IMR-90 (cell line): Measurements from ENCODE around the gene MSRB1. TPM values are rescaled to one million over a fixed set of nuclear protein-coding genes. Genes with fewer than 3 reads are reported as not detected.

ENCODE experiments used
- ATAC-seq: fragments of 200-7000 bp; cut with Tn5 transposase; 2 replicates; pipeline ENCODE4 v1.9.1; 2020; ENCODE audit warnings: low read depth, mild to moderate bottlenecking, moderate library complexity
- BruUV-seq: library from RNA; stranded (reverse); fragments of 400-500 nt; replicated peaks from 2 replicates; lab custom pipeline; 2021; lab: Mats Ljungman, UMichigan
- CTCF ChIA-PET: fragments of 300-600 bp; formaldehyde crosslinking; extraction: SDS; loops from one replicate; lab custom pipeline; 2021; ENCODE audit warnings: antibody characterized with exemption; lab: Yijun Ruan, JAX
- POLR2A ChIA-PET: fragments of 300-600 bp; sonication (Branson Sonifier 250); formaldehyde crosslinking; loops from one replicate; lab custom pipeline; 2022; ENCODE audit warnings: antibody characterized with exemption; ENCODE audit not compliant: unreplicated experiment; lab: Charles Lee
- DNase-seq: peaks from one replicate; pipeline ENCODE4 v3.0.0; 2013
- H2AFZ ChIP-seq: replicated peaks from 2 replicates; pipeline ENCODE3; 2013; ENCODE audit warnings: low read length, mild to moderate bottlenecking; ENCODE audit not compliant: poor library complexity
- H2AK5ac ChIP-seq: 2 replicates; pipeline ENCODE4 v1.6.1; 2013; ENCODE audit warnings: low read depth, low read length, inconsistent platforms
- H2AK9ac ChIP-seq: replicated peaks from 2 replicates; pipeline ENCODE3; 2013; ENCODE audit warnings: mild to moderate bottlenecking, low read depth, low read length, moderate library complexity; ENCODE audit not compliant: poor library complexity
- H2BK120ac ChIP-seq: 2 replicates; pipeline ENCODE4 v1.6.1; 2013; ENCODE audit warnings: low read depth, low read length, inconsistent platforms
- H2BK15ac ChIP-seq: 3 replicates; pipeline ENCODE4 v1.6.1; 2013; ENCODE audit warnings: low read depth, low read length, inconsistent platforms
- H2BK20ac ChIP-seq: 2 replicates; pipeline ENCODE4 v1.6.1; 2013; ENCODE audit warnings: low read depth, mild to moderate bottlenecking, inconsistent platforms, low read length, moderate library complexity
- H2BK5ac ChIP-seq: 2 replicates; pipeline ENCODE4 v1.6.1; 2013; ENCODE audit warnings: mild to moderate bottlenecking, low read depth, low read length, inconsistent platforms; ENCODE audit not compliant: poor library complexity, severe bottlenecking
- H3K14ac ChIP-seq: replicated peaks from 2 replicates; pipeline ENCODE4 v1.6.1; 2013; ENCODE audit warnings: low read depth, low read length, inconsistent platforms
- H3K18ac ChIP-seq: 2 replicates; pipeline ENCODE4 v1.6.1; 2013; ENCODE audit warnings: low read depth, low read length, control low read depth
- H3K23ac ChIP-seq: 2 replicates; pipeline ENCODE4 v1.6.1; 2013; ENCODE audit warnings: low read depth, low read length, inconsistent platforms
- H3K27ac ChIP-seq: 2 replicates; pipeline ENCODE4 v1.5.1; 2013; ENCODE audit warnings: mild to moderate bottlenecking, control low read depth, low read length; ENCODE audit not compliant: insufficient read depth
- H3K27me3 ChIP-seq: 2 replicates; pipeline ENCODE4 v1.6.1; 2013; ENCODE audit warnings: low read length; ENCODE audit not compliant: control insufficient read depth, insufficient read depth
- H3K36me3 ChIP-seq: 2 replicates; pipeline ENCODE4 v1.6.1; 2013; ENCODE audit warnings: low read length, mixed read lengths; ENCODE audit not compliant: control insufficient read depth, insufficient read depth
- H3K4ac ChIP-seq: 2 replicates; pipeline ENCODE4 v1.6.1; 2013; ENCODE audit warnings: low read depth, low read length, inconsistent platforms
- H3K4me1 ChIP-seq: 2 replicates; pipeline ENCODE4 v1.6.1; 2013; ENCODE audit warnings: low read length, mixed read lengths; ENCODE audit not compliant: control insufficient read depth, insufficient read depth
- H3K4me2 ChIP-seq: 2 replicates; pipeline ENCODE4 v1.6.1; 2013; ENCODE audit warnings: low read depth, mild to moderate bottlenecking, control low read depth, low read length, moderate library complexity
- H3K4me3 ChIP-seq: 2 replicates; pipeline ENCODE4 v1.5.1; 2013; ENCODE audit warnings: low read depth, mild to moderate bottlenecking, control low read depth, low read length, moderate library complexity; ENCODE audit not compliant: insufficient read depth
- H3K56ac ChIP-seq: 2 replicates; pipeline ENCODE4 v1.6.1; 2013; ENCODE audit warnings: low read length, inconsistent platforms; ENCODE audit not compliant: insufficient read depth; ENCODE audit errors: extremely low read depth
- H3K79me1 ChIP-seq, 2 experiments: 2 replicates each; pipeline ENCODE4 v1.6.1; 2013; ENCODE audit warnings: low read length in 2 of 2, inconsistent platforms in 1 of 2, low read depth in 1 of 2
- H3K9ac ChIP-seq: 2 replicates; pipeline ENCODE4 v1.6.1; 2013; ENCODE audit warnings: low read depth, low read length, control low read depth
- H3K9me1 ChIP-seq: 2 replicates; pipeline ENCODE4 v1.6.1; 2013; ENCODE audit warnings: low read length, inconsistent platforms; ENCODE audit not compliant: insufficient read depth
- H3K9me3 ChIP-seq: 2 replicates; pipeline ENCODE4 v1.6.1; 2013; ENCODE audit warnings: low read length; ENCODE audit not compliant: control insufficient read depth, insufficient read depth
- H4K20me1 ChIP-seq: 2 replicates; pipeline ENCODE4 v1.6.1; 2013; ENCODE audit warnings: low read length, inconsistent platforms; ENCODE audit not compliant: insufficient read depth
- H4K5ac ChIP-seq: 2 replicates; pipeline ENCODE4 v1.6.1; 2013; ENCODE audit warnings: mild to moderate bottlenecking, low read depth, low read length, control low read depth
- H4K8ac ChIP-seq, 2 experiments: 2 replicates each; pipeline ENCODE4 v1.6.1; 2013; ENCODE audit warnings: low read depth in 2 of 2, low read length in 2 of 2, control low read depth in 1 of 2, inconsistent platforms in 1 of 2
- H4K91ac ChIP-seq: 2 replicates; pipeline ENCODE4 v1.6.1; 2013; ENCODE audit warnings: low read depth, low read length, inconsistent platforms; ENCODE audit not compliant: insufficient read depth
- BHLHE40 ChIP-seq: fragments of 150-350 bp; IDR thresholded peaks from 2 replicates; pipeline ENCODE4 v1.6.1; 2016; ENCODE audit warnings: mild to moderate bottlenecking, low read depth, low read length
- CEBPB ChIP-seq: IDR thresholded peaks from 2 replicates; pipeline ENCODE4 v1.6.1; 2012; ENCODE audit warnings: low read depth, low read length, improper control_type of control experiment
- CHD1 ChIP-seq: IDR thresholded peaks from 2 replicates; pipeline ENCODE4 v1.6.1; 2012; ENCODE audit warnings: low read depth, low read length, improper control_type of control experiment
- CTCF ChIP-seq: conservative IDR thresholded peaks from 2 replicates; pipeline ENCODE4 v1.5.1; 2012; ENCODE audit warnings: mild to moderate bottlenecking, low read depth, low read length, improper control_type of control experiment
- FOS ChIP-seq: fragments of 150-350 bp; IDR thresholded peaks from 2 replicates; pipeline ENCODE4 v1.6.1; 2016; ENCODE audit warnings: low read depth, low read length
- MAFK ChIP-seq: IDR thresholded peaks from 2 replicates; pipeline ENCODE4 v1.6.1; 2012; ENCODE audit warnings: low read depth, low read length, improper control_type of control experiment
- MAZ ChIP-seq: IDR thresholded peaks from 2 replicates; pipeline ENCODE4 v1.6.1; 2012; ENCODE audit warnings: low read depth, mild to moderate bottlenecking, low read length, improper control_type of control experiment, moderate library complexity, borderline replicate concordance
- MXI1 ChIP-seq: IDR thresholded peaks from 2 replicates; pipeline ENCODE4 v1.6.1; 2012; ENCODE audit warnings: low read depth, mild to moderate bottlenecking, low read length, moderate library complexity, borderline replicate concordance
- NFE2L2 ChIP-seq: fragments of 150-350 bp; IDR thresholded peaks from 2 replicates; pipeline ENCODE4 v1.6.1; 2016; ENCODE audit warnings: low read depth, mild to moderate bottlenecking, low read length
- POLR2A ChIP-seq: IDR thresholded peaks from 2 replicates; pipeline ENCODE4 v1.6.1; 2012; ENCODE audit warnings: mild to moderate bottlenecking, low read depth, low read length
- RAD21 ChIP-seq: IDR thresholded peaks from 2 replicates; pipeline ENCODE4 v1.6.1; 2012; ENCODE audit warnings: low read length, improper control_type of control experiment
- RCOR1 ChIP-seq: IDR thresholded peaks from 2 replicates; pipeline ENCODE4 v1.6.1; 2012; ENCODE audit warnings: mild to moderate bottlenecking, low read length, improper control_type of control experiment; ENCODE audit not compliant: insufficient replicate concordance
- RFX5 ChIP-seq: IDR thresholded peaks from 2 replicates; pipeline ENCODE4 v1.8.0; 2012; ENCODE audit warnings: low read depth, mild to moderate bottlenecking, low read length, moderate library complexity
- SMC3 ChIP-seq: fragments of 150-350 bp; IDR thresholded peaks from 2 replicates; pipeline ENCODE4 v1.6.1; 2016; ENCODE audit warnings: low read depth, mild to moderate bottlenecking, antibody characterized with exemption, low read length, moderate library complexity
- USF2 ChIP-seq: fragments of 150-350 bp; IDR thresholded peaks from 2 replicates; pipeline ENCODE4 v1.6.1; 2017; ENCODE audit warnings: mild to moderate bottlenecking, antibody characterized with exemption, low read length, low read depth
- WGBS, 2 experiments: methylation state at CpG; one replicate each; pipeline versions ENCODE4 v1.1.5 to v1.1.7; 2013; ENCODE audit warnings: missing lambda C conversion rate in 2 of 2; ENCODE audit not compliant: insufficient read length in 1 of 2; ENCODE audit errors: extremely low coverage in 2 of 2; 5-methylcytosine and 5-hydroxymethylcytosine counted together
- dilution Hi-C: fragments of 300-500 bp; cut with HindIII; formaldehyde crosslinking; loops from one replicate; pipeline ENCODE4 v1.14.3; 2018; ENCODE audit warnings: low sequenced_read_pairs; ENCODE audit not compliant: unreplicated experiment
- in situ Hi-C: fragments of 300-500 bp; cut with MboI; formaldehyde crosslinking; loops from 3 replicates; pipeline ENCODE4 v1.14.3; 2019; ENCODE audit warnings: low sequenced_read_pairs, inconsistent platforms, mixed read lengths
- intact Hi-C: fragments of 100-400 bp; cut with micrococcal nuclease; formaldehyde crosslinking; loops from 2 replicates; pipeline ENCODE4 v1.10.0; 2022
- polyA plus RNA-seq, 3 experiments: library from polyadenylated mRNA; depleted of rRNA; stranded (reverse); fragments of >200 nt; gene quantifications; 2 replicates each; pipeline ENCODE4 v1.2.3, GENCODE V29; 2012; ENCODE audit warnings: low replicate concordance in 1 of 3
- total RNA-seq: library from RNA; depleted of rRNA; stranded (reverse); fragments of >200 nt; gene quantifications from 2 replicates; pipeline ENCODE4 v1.2.3, GENCODE V29; 2012
- TF ChIP-seq, protein P1 (sequence below): fragments of 150-350 bp; IDR thresholded peaks from 2 replicates; pipeline ENCODE4 v1.6.1; 2016; ENCODE audit warnings: low read depth, mild to moderate bottlenecking, low read length, moderate library complexity, borderline replicate concordance

Gene MSRB1
- total and polyA plus RNA-seq, 2 of the 4 experiments (the other 2 are of a cell fraction), result 17.0 to 32.3 TPM

GRCh38 chr16:1936945-1937479 lies 6.0 kb downstream of the MSRB1 start:
- Histone ChIP-seq H3K9me1 (no peaks in the 10 kb centered on the region), H3K4me3 (no peak overlapping the region), H3K9ac (no peak overlapping the region), H2AK9ac (no peak overlapping the region), H4K91ac (no peak overlapping the region), H2BK15ac (no peak overlapping the region), H3K27ac (no peak overlapping the region), H3K23ac (no peak overlapping the region), H4K8ac (no peak overlapping the region), H3K27me3 (peaks cover 3% of the 10 kb centered on the region; the same call in 1 of the 2 replicates), H3K9me3 (no peaks in the 10 kb centered on the region), H2AK5ac (no peak overlapping the region), H3K18ac (no peak overlapping the region), H3K79me1 (peaks cover 5 to 8% of the 10 kb centered on the region in 2 experiments; a peak in 2 of 4 replicates), H3K4me1 (peaks cover 1% of the 10 kb centered on the region; the same call in 1 of the 2 replicates), H3K14ac (no peak overlapping the region), H4K5ac (no peak overlapping the region), H2AFZ (no peak overlapping the region), H3K36me3 (peaks cover 23% of the 10 kb centered on the region), H2BK120ac (no peak overlapping the region), H2BK20ac (no peak overlapping the region), H3K56ac (no peak overlapping the region), H4K20me1 (no peaks in the 10 kb centered on the region), H3K4me2 (no peak overlapping the region), H2BK5ac (no peak overlapping the region), H3K4ac (no peak overlapping the region)
- in situ Hi-C loops (no loop called here), intact Hi-C loops (no loop called here), dilution Hi-C loops (no loop called here)
- no TSS peak for BruUV-seq
- no peak for DNase-seq
- POLR2A ChIA-PET, result no interaction called here
- WGBS, 2 experiments, result no CpG with 5 or more reads among the region's 11 CpGs
- TF ChIP-seq MAFK, result no peak
- no peak for TF ChIP-seq MXI1
- TF ChIP-seq RCOR1, result no peak
- TF ChIP-seq BHLHE40, result no peak
- TF ChIP-seq, protein P1, sequence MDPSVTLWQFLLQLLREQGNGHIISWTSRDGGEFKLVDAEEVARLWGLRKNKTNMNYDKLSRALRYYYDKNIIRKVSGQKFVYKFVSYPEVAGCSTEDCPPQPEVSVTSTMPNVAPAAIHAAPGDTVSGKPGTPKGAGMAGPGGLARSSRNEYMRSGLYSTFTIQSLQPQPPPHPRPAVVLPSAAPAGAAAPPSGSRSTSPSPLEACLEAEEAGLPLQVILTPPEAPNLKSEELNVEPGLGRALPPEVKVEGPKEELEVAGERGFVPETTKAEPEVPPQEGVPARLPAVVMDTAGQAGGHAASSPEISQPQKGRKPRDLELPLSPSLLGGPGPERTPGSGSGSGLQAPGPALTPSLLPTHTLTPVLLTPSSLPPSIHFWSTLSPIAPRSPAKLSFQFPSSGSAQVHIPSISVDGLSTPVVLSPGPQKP, result no peak
- TF ChIP-seq USF2, result no peak
- TF ChIP-seq RAD21, result no peak
- TF ChIP-seq CTCF, result no peak
- TF ChIP-seq SMC3, result no peak
- TF ChIP-seq CEBPB, result no peak
- TF ChIP-seq FOS, result no peak
- TF ChIP-seq POLR2A, result no peak
- no peak for TF ChIP-seq MAZ
- no peak for TF ChIP-seq NFE2L2
- no peak for TF ChIP-seq RFX5
- TF ChIP-seq CHD1, result no peak
- no peak for ATAC-seq
- CTCF ChIA-PET, result no interaction called here
